GM21360 (cell line): ENCODE data around the gene KRT27.
"Not testable (repeated sequence)": the region's sequence is repeated elsewhere in the genome, so short reads cannot be mapped to it uniquely, and the experiment has no call there.

Source experiments
- ATAC-seq: cut with Tn5 transposase; IDR thresholded peaks from one replicate; pipeline ENCODE4 v1.9.1; 2021; ENCODE audit warnings: mild to moderate bottlenecking, moderate library complexity; ENCODE audit not compliant: unreplicated experiment

The KRT27 gene, protein sequence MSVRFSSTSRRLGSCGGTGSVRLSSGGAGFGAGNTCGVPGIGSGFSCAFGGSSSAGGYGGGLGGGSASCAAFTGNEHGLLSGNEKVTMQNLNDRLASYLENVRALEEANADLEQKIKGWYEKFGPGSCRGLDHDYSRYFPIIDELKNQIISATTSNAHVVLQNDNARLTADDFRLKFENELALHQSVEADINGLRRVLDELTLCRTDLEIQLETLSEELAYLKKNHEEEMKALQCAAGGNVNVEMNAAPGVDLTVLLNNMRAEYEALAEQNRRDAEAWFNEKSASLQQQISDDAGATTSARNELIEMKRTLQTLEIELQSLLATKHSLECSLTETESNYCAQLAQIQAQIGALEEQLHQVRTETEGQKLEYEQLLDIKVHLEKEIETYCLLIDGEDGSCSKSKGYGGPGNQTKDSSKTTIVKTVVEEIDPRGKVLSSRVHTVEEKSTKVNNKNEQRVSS

DNA sequence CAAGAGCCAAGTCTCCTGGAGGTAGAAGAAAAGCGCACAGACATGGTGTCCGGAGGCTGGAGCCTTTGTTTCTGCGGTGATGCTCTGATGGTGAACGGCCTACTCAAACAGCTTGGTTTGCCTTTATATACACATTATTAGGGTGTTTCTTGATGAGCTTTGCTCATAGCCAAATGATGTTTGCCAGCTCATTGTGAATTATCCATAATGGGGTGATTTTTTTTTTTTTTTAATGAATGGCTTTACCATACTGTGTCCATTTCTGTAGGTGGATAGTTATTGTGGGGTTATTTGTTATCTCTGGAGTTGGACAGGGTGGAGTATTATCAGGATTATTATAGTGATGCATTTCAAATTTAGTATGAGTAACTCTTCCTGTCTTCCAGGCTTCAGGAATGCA, at the start of gene KRT27:
TSS of gene KRT27 (minus strand) at position 101 of the 400 bp plus-strand sequence. CDS start at position 44, 57 bp downstream.
- ATAC-seq = no peak

GRCh38 chr17:40830085-40830776, 47.9 kb upstream of the KRT27 start:
- ATAC-seq = no peak

GRCh38 chr17:40828454-40829044, 46.2 kb upstream of the KRT27 start:
- ATAC-seq = no peak

GRCh38 chr17:40827746-40828453, 45.5 kb upstream of the KRT27 start:
- no peak for ATAC-seq

DNA sequence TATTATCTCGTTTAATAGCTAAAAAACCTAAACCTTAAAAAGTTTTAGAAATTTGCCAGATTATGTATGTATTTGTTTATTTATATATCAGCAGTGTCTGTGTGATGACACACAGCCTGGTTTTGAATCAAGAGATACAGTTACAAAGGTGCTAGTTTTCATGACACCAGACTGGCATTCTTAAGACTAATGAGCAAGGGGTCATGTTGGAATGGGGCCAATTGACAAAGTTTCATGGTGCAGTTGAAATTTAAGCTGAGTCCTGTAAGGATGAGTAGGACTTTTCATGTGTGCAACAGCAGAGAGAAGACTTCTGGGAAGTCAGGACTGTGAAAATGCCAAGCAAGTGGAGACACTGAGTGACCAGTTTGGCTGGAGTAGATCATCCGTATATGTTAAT, 43.2 kb upstream of the KRT27 start:
- no peak for ATAC-seq

GRCh38 chr17:40824015-40824832, 41.9 kb upstream of the KRT27 start:
- ATAC-seq = no peak

DNA sequence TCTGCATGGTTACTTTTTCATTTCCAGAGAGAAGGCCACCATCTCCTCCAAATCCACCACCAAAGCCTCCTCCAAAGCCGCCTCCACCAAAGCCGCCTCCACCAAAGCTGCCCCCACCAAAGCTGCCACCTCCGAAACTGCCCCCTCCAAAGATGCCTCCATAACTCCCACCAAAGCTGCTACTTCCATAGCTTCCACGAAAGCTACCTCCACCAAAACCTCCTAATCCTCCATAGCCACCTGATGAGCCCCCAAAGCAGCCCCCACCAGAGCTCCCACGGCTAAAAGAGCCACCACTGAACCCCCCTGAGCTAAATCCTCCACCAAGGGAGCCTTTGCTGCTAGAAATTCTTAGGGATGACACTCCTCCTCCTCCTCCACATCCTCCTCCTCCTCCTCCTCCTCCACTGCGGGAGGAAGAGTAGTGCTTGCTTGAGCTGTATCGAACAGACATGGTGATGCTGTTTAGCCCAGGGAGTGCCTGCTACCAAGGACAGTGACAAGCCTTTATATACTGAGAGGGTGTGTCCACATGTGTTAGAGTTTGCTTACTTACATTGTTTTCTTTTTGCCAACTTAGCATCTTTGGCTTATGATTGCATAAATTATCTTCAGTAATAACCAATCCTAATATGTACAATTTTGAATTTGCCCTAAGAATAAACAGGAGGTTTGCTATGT, 39.9 kb upstream of the KRT27 start, which contains the start of gene KRT10:
TSS of gene KRT10 (minus strand) at position 483 of the 681 bp plus-strand sequence. CDS start at position 454, 29 bp downstream.
- ATAC-seq = no peak

GRCh38 chr17:40821536-40821935, 39.2 kb upstream of the KRT27 start:
- ATAC-seq = no peak

GRCh38 chr17:40820228-40820838, 38.0 kb upstream of the KRT27 start:
- ATAC-seq = no peak

DNA sequence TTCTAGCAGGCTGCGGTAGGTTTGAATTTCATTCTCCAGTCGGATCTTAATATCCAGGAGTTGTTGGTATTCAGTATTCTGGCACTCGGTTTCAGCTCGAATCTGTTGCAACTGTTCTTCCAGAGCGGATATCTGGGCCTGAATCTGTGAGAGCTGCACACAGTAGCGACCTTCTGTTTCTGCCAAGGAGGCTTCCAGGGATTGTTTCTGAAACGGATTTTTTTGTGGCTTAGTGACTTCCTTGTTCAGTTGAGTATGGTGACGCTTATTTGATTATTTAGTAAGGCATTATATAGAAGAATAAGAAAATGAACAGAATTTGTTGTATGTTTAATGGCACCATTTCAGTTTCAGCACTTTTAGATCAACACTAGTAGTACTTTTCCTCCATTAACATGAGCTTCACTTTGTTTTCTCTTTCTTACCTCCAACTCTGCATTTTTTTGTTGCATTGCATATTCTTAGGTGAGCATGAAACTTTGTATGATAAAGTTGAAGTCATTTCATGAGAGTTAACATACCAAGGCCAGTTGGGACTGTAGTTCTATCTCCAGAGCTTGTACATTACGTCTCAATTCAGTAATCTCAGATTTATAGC, 37.3 kb upstream of the KRT27 start:
- no peak for ATAC-seq

- peak; percentile 78 for ATAC-seq
Measured at GRCh38 chr17:40818733-40819527, 36.6 kb upstream of the KRT27 start.

DNA sequence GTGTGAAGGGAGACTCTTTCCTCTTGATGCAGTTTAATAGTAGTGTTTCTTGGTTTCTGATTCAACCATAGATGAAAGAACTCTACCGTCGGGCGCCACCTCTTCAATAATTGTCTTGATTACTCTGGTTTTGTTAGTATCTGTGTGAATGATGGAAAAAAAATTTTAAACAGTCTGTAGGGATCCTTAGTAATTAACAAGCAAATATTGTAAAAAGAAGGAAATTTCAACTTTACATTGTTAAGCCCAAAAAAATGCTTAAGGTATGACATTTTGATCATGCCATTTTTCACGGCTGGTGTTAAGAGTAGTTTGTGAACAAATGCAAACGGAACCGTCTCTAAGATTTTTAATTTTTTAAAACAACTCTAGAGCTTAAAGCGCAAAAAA, 36.0 kb upstream of the KRT27 start:
- no peak for ATAC-seq

GRCh38 chr17:40817103-40817682, 34.8 kb upstream of the KRT27 start:
- ATAC-seq = no peak

GRCh38 chr17:40816569-40816968, 34.2 kb upstream of the KRT27 start:
- no peak for ATAC-seq

DNA sequence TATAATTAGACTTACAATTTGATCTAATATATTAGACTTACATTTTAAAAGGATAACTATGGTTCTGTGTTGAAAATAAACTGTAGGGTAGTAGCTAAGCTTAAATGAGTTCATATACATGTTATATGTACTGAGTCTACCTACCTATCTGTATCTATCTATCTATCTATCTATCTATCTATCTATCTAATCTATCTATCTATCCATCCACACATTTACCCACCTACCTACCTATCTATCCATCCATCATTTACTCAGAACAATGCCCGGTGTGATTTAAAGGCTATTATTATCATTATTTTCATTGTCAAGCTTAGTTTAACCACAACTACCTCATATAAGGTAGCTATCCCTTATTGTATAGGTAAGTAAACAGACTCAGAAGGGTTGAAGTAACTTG, 33.0 kb upstream of the KRT27 start:
- no peak for ATAC-seq

DNA sequence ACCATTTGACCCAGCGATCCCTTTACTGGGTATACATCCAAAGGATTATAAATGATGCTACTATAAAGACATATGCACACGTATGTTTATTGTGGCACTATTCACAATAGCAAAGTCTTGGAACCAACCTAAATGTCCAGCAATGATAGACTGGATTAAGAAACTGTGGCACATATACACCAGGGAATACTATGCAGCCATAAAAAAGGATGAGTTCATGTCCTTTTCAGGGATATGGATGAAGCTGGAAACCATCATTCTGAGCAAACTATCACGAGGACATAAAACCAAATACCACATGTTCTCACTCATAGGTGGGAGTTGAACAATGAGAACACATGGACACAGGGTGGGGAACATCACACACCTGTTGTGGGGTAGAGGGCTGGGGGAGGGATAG, 32.3 kb upstream of the KRT27 start:
- not testable (repeated sequence) for ATAC-seq

DNA sequence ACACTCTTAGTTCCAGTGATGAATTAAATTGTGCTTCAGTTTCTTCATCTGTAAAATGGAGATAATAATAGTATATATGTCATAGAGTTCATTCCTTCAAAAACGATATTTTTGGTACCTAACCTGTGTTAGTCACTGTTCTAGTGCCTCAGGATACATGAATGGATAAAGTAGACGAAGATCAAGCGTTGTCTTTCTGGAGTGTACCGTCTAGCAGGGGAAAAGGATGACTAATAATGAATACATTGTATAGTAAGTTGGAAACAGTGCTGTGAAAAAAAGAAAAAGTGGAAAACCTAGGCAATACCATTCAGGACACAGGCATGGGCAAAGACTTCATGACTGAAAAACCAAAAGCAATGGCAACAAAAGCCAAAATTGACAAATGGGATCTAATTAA, 31.5 kb upstream of the KRT27 start:
- no peak for ATAC-seq

DNA sequence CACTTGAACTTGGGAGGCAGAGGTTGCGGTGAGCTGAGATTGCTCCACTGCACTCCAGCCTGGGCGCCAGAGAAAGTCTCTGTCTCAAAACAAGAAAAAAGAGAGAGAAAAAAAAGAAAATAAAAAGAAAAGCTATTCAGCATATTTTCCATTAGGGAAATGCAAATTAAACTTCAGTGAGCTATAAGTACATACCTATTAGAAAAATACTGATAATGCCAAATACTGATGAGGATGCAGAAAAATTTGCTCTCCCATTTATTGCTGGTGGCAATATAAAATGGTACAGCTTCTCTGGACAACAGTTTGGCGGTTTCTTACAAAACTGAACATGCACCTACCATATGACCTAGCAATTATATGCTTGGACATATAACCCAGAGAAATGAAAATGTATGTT, 30.3 kb upstream of the KRT27 start:
- ATAC-seq = no peak
